Duodenal mucosa (tissue), 2 donors: Measurements from ENCODE around the gene ADGRB3.
"Not testable (repeated sequence)": the region's sequence is repeated elsewhere in the genome, so short reads cannot be mapped to it uniquely, and the experiment has no call there.

Source experiments
- H3K27ac ChIP-seq: one replicate; pipeline ENCODE4 v1.7.0; 2013; ENCODE audit warnings: low read depth, low read length
- H3K27me3 ChIP-seq, 2 donors: one replicate each; pipeline ENCODE4 v1.7.0; 2013; ENCODE audit warnings: low read length in 2 of 2, control low read depth in 1 of 2; ENCODE audit not compliant: insufficient read depth in 2 of 2, control insufficient read depth in 1 of 2
- H3K36me3 ChIP-seq, 2 donors: one replicate each; pipeline ENCODE4 v1.7.0; 2013; ENCODE audit warnings: low read length in 2 of 2, control low read depth in 1 of 2; ENCODE audit not compliant: insufficient read depth in 2 of 2, control insufficient read depth in 1 of 2
- H3K4me1 ChIP-seq, 2 donors: one replicate each; pipeline ENCODE4 v1.7.0; 2013; ENCODE audit warnings: low read length in 2 of 2, control low read depth in 1 of 2; ENCODE audit not compliant: insufficient read depth in 2 of 2, control insufficient read depth in 1 of 2
- H3K4me3 ChIP-seq, 2 donors: one replicate each; pipeline ENCODE4 v1.7.0; 2013; ENCODE audit warnings: low read length in 2 of 2, low read depth in 1 of 2
- H3K9ac ChIP-seq, 2 donors: one replicate each; pipeline ENCODE4 v1.7.0; 2013; ENCODE audit warnings: low read length in 2 of 2, low read depth in 1 of 2
- H3K9me3 ChIP-seq, 2 donors: one replicate each; pipeline ENCODE4 v1.7.0; 2013; ENCODE audit warnings: low read length in 2 of 2, control low read depth in 1 of 2; ENCODE audit not compliant: control insufficient read depth in 1 of 2

Gene ADGRB3

GRCh38 chr6:68859233-68859632 is 224.2 kb downstream of the ADGRB3 start:
- Histone ChIP-seq H3K36me3 (no peaks in the 10 kb centered on the region), H3K9me3 (peaks cover 6 to 8% of the 10 kb centered on the region in 2 donors), H3K4me3 (no peak overlapping the region), H3K4me1 (no peaks in the 10 kb centered on the region), H3K27me3 (no peaks in the 10 kb centered on the region), H3K9ac (no peak overlapping the region), H3K27ac (no peak overlapping the region)

DNA sequence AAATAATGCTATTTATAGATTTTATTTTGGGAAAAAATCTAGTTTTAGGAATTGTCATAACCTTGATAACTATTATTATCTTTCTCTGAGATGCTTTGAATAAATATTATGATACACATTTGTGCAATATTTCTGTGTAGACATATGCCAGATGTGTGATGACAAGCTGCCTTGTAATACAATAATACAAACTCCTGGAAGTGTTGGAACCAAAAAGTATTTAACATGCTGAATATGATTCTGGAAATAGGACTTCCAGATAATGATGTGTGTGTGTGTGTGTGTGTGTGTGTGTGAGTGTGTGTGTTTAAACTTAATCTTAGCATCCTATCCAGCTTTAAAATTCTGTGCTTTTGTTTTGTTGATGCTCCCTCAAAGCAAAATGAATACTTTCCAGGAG is 233.6 kb downstream of the ADGRB3 start:
- peaks cover 5 to 6% of the 10 kb centered on the region in 2 donors for H3K9me3 ChIP-seq
- H3K27ac ChIP-seq, result no peak overlapping the region
- H3K9ac ChIP-seq, result no peak overlapping the region
- no peak overlapping the region for H3K4me3 ChIP-seq
- H3K4me1 ChIP-seq, result no peaks in the 10 kb centered on the region
- H3K27me3 ChIP-seq, result no peaks in the 10 kb centered on the region
- no peaks in the 10 kb centered on the region for H3K36me3 ChIP-seq

DNA sequence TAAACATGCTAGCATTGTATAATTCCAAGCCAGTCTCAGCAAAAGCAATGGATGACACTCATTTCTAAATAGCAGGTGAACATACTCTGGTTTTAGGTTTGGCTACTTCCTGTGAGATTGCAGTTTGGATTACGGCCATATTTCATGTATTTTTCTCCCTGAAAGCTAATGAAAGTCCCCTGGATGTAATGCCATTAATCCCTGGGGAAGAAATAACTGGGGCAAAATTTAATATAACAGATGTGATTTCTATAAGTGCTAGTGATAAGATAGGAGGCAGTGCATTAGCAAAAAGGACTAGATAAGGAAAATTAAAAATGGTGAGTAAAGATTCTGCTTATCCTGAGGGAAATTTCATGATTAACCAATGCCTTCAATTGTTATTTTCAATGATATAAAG is 238.2 kb downstream of the ADGRB3 start:
- Histone ChIP-seq H3K9me3 (no peaks in the 10 kb centered on the region), H3K9ac (no peak overlapping the region), H3K36me3 (no peaks in the 10 kb centered on the region), H3K27ac (no peak overlapping the region), H3K4me1 (no peaks in the 10 kb centered on the region), H3K4me3 (no peak overlapping the region), H3K27me3 (no peaks in the 10 kb centered on the region)

- H3K4me1 ChIP-seq, result no peaks in the 10 kb centered on the region
- no peaks in the 10 kb centered on the region for H3K36me3 ChIP-seq
- no peaks in the 10 kb centered on the region for H3K27me3 ChIP-seq
- no peak overlapping the region for H3K4me3 ChIP-seq
- H3K9me3 ChIP-seq, result no peaks in the 10 kb centered on the region
- H3K9ac ChIP-seq, result no peak overlapping the region
- no peak overlapping the region for H3K27ac ChIP-seq
These were observed 239.7 kb downstream of the ADGRB3 start for GRCh38 chr6:68874747-68875146.

- H3K4me1 ChIP-seq, result no peaks in the 10 kb centered on the region
- H3K27ac ChIP-seq, result no peak overlapping the region
- no peaks in the 10 kb centered on the region for H3K9me3 ChIP-seq
- no peaks in the 10 kb centered on the region for H3K36me3 ChIP-seq
- no peaks in the 10 kb centered on the region for H3K27me3 ChIP-seq
- no peak overlapping the region for H3K4me3 ChIP-seq
- no peak overlapping the region for H3K9ac ChIP-seq
These were observed 240.3 kb downstream of the ADGRB3 start for GRCh38 chr6:68875403-68875802.

- Histone ChIP-seq H3K4me1 (no peaks in the 10 kb centered on the region), H3K27me3 (no peaks in the 10 kb centered on the region), H3K4me3 (no peak overlapping the region), H3K9me3 (no peaks in the 10 kb centered on the region), H3K9ac (no peak overlapping the region), H3K36me3 (no peaks in the 10 kb centered on the region), H3K27ac (no peak overlapping the region)
These were observed 241.9 kb downstream of the ADGRB3 start for GRCh38 chr6:68876792-68877493.

DNA sequence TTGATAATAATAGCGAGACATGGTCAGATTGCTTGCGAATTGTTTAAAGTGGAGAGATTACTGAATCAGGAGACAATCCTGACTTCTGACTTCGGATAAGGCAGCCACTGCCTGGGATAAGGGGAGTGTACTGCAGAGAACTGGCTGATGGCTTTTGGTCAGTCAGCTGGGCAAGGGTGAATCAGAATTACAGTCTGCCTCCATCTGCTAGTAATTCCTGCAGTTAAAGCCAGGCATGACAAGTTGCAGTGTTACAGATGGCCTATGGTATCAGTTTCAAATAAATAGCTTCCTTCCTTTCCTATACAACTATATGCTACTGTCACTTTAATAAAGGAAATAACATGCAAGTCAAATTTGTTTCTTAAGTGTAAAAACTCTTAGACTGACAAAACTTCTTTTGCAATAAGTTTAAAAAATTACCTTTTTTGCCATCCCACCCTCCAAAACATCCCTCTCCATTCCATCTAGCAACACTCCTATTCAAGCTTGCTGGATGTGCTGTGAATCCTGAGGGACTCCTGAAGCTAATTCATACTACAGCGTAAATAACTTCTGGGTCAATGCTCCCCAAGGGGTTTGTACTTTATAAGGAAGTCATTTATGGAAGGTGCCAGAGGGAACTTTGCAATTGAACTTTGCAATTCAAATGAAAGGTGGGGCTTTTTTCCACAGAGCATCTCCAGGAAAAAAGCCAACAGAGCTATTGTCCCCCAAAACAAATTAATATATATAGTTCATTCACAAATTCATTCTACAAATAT is 245.2 kb downstream of the ADGRB3 start:
- H3K4me3 ChIP-seq, result no peak overlapping the region
- H3K36me3 ChIP-seq, result no peaks in the 10 kb centered on the region
- no peak overlapping the region for H3K27ac ChIP-seq
- H3K9me3 ChIP-seq, result no peaks in the 10 kb centered on the region
- no peaks in the 10 kb centered on the region for H3K27me3 ChIP-seq
- no peaks in the 10 kb centered on the region for H3K4me1 ChIP-seq
- no peak overlapping the region for H3K9ac ChIP-seq

DNA sequence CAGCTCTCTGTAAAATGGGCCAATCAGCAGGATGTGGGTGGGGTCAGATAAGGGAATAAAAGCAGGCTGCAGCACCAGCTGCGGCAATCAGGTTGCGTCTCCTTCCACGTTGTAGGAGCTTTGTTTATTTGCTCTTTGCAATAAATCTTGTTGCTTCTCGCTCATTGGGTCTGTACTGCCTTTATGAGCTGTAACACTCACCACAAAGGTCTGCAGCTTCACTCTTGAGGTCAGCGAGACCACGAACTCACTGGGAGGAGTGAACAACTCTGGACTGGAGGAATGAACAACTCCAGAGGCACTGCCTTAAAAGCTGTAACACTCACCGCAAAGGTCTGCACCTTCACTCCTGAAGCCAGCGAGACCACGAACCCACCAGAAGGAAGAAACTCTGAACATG is 248.2 kb downstream of the ADGRB3 start:
- H3K9me3 ChIP-seq, H3K27ac ChIP-seq, H3K27me3 ChIP-seq, H3K36me3 ChIP-seq, H3K9ac ChIP-seq, H3K4me1 ChIP-seq, H3K4me3 ChIP-seq: not testable (repeated sequence)

- H3K36me3 ChIP-seq, result no peaks in the 10 kb centered on the region
- no peaks in the 10 kb centered on the region for H3K4me1 ChIP-seq
- no peaks in the 10 kb centered on the region for H3K9me3 ChIP-seq
- H3K9ac ChIP-seq, result no peak overlapping the region
- no peak overlapping the region for H3K4me3 ChIP-seq
- H3K27ac ChIP-seq, result no peak overlapping the region
- no peaks in the 10 kb centered on the region for H3K27me3 ChIP-seq
These were observed 256.3 kb downstream of the ADGRB3 start for GRCh38 chr6:68891419-68891818.

GRCh38 chr6:68892452-68892851 is 257.4 kb downstream of the ADGRB3 start:
- no peak overlapping the region for H3K27ac ChIP-seq

More at GRCh38 chr6:68892452-68892851, 257.4 kb downstream of the ADGRB3 start:
- Histone ChIP-seq H3K27me3 (no peaks in the 10 kb centered on the region), H3K9ac (no peak overlapping the region), H3K4me1 (no peaks in the 10 kb centered on the region), H3K9me3 (no peaks in the 10 kb centered on the region), H3K36me3 (no peaks in the 10 kb centered on the region), H3K4me3 (no peak overlapping the region)
